Tibial nerve (tissue), 4 donors: ENCODE data around the gene ITPK1.
A peak's percentile ranks its signal among the peaks of the same experiment; 100 is the strongest.

Experiments
- EP300 ChIP-seq, 2 donors: sonication (generic); formaldehyde crosslinking; IDR thresholded peaks; one replicate each; pipeline ENCODE4 v1.6.1; 2017; ENCODE audit warnings: antibody characterized with exemption in 2 of 2, mild to moderate bottlenecking in 1 of 2
- POLR2A ChIP-seq, 2 donors: fragments of 450-650 bp; IDR thresholded peaks; one replicate each; pipeline ENCODE4 v1.6.1; 2017; ENCODE audit warnings: antibody characterized with exemption in 2 of 2, mild to moderate bottlenecking in 2 of 2, moderate library complexity in 2 of 2
- TF ChIP-seq, protein P1 (sequence below), 5 experiments: fragments of 200-600 bp in 3 of 5; fragments of 450-650 bp in 2 of 5; sonication (generic) in 3 of 5; IDR thresholded peaks; one replicate each; pipeline ENCODE4 v1.5.1; 2016 to 2019; ENCODE audit warnings: antibody characterized with exemption in 5 of 5, mild to moderate bottlenecking in 3 of 5, moderate library complexity in 2 of 5

- TF ChIP-seq, protein P1, sequence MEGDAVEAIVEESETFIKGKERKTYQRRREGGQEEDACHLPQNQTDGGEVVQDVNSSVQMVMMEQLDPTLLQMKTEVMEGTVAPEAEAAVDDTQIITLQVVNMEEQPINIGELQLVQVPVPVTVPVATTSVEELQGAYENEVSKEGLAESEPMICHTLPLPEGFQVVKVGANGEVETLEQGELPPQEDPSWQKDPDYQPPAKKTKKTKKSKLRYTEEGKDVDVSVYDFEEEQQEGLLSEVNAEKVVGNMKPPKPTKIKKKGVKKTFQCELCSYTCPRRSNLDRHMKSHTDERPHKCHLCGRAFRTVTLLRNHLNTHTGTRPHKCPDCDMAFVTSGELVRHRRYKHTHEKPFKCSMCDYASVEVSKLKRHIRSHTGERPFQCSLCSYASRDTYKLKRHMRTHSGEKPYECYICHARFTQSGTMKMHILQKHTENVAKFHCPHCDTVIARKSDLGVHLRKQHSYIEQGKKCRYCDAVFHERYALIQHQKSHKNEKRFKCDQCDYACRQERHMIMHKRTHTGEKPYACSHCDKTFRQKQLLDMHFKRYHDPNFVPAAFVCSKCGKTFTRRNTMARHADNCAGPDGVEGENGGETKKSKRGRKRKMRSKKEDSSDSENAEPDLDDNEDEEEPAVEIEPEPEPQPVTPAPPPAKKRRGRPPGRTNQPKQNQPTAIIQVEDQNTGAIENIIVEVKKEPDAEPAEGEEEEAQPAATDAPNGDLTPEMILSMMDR (IDR thresholded peaks at IDR 0.05) = no peak
- TF ChIP-seq POLR2A (IDR thresholded peaks at IDR 0.05) (no peak), EP300 (IDR thresholded peaks at IDR 0.05) (peak in 1 of 2 donors; percentile 9)
These were observed 13.2 kb upstream of the ITPK1 start for GRCh38 chr14:93128725-93129459.
